Neural progenitor cell (in vitro differentiated cells): Measurements from ENCODE around the gene OR6S1. TPM values are rescaled to one million over a fixed set of nuclear protein-coding genes. Genes with fewer than 3 reads are reported as not detected.

Source experiments
- DNase-seq: peaks from one replicate; pipeline ENCODE4 v3.0.0-alpha.2; 2016; ENCODE audit warnings: low spot score
- H2AFZ ChIP-seq: fragments of 200-600 bp; sonication (generic); replicated peaks from 2 replicates; pipeline ENCODE4 v1.6.1; 2016; ENCODE audit warnings: antibody characterized with exemption
- H3F3A ChIP-seq: fragments of 200-600 bp; sonication (generic); 2 replicates; pipeline ENCODE4 v1.6.1; 2016; ENCODE audit warnings: antibody characterized with exemption, low read depth
- H3K27ac ChIP-seq: fragments of 200-600 bp; sonication (generic); 2 replicates; pipeline ENCODE4 v1.5.1; 2016; ENCODE audit warnings: mild to moderate bottlenecking
- H3K27me3 ChIP-seq: fragments of 200-600 bp; sonication (generic); 2 replicates; pipeline ENCODE4 v1.6.1; 2016; ENCODE audit warnings: mild to moderate bottlenecking, moderate library complexity
- H3K36me3 ChIP-seq: fragments of 200-600 bp; sonication (generic); 2 replicates; pipeline ENCODE4 v1.5.1; 2016
- H3K4me1 ChIP-seq: fragments of 200-600 bp; sonication (generic); 2 replicates; pipeline ENCODE4 v1.6.1; 2016; ENCODE audit warnings: mixed run types
- H3K4me2 ChIP-seq: fragments of 200-600 bp; sonication (generic); 2 replicates; pipeline ENCODE4 v1.6.1; 2016
- H3K4me3 ChIP-seq: fragments of 200-600 bp; sonication (generic); 2 replicates; pipeline ENCODE4 v1.5.1; 2016
- H3K79me2 ChIP-seq: fragments of 200-600 bp; sonication (generic); 2 replicates; pipeline ENCODE4 v1.6.1; 2016; ENCODE audit warnings: low read depth
- H3K9ac ChIP-seq: fragments of 200-600 bp; sonication (generic); 2 replicates; pipeline ENCODE4 v1.6.1; 2016
- H3K9me3 ChIP-seq: fragments of 200-600 bp; sonication (generic); 2 replicates; pipeline ENCODE4 v1.5.1; 2016; ENCODE audit warnings: low read depth
- H4K20me1 ChIP-seq: fragments of 200-600 bp; sonication (generic); 2 replicates; pipeline ENCODE4 v1.6.1; 2016; ENCODE audit warnings: low read depth
- H3K27ac Mint-ChIP-seq: 3 replicates; pipeline ENCODE4 v1.8.0; 2021; ENCODE audit warnings: mixed read lengths
- H3K27me3 Mint-ChIP-seq: 2 replicates; pipeline ENCODE4 v1.8.0; 2022; ENCODE audit warnings: low read depth, mild to moderate bottlenecking, inconsistent platforms, moderate library complexity, mixed read lengths; ENCODE audit not compliant: insufficient read depth
- H3K36me3 Mint-ChIP-seq: 3 replicates; pipeline ENCODE4 v1.8.0; 2021; ENCODE audit warnings: mixed read lengths
- H3K4me1 Mint-ChIP-seq: 3 replicates; pipeline ENCODE4 v1.8.0; 2021; ENCODE audit warnings: mixed read lengths
- H3K4me3 Mint-ChIP-seq: 3 replicates; pipeline ENCODE4 v1.8.0; 2021; ENCODE audit warnings: mild to moderate bottlenecking, moderate library complexity, mixed read lengths
- H3K9me3 Mint-ChIP-seq: 3 replicates; pipeline ENCODE4 v1.8.0; 2020; ENCODE audit warnings: mixed read lengths
- EZH2 ChIP-seq: fragments of 200-600 bp; sonication (generic); IDR thresholded peaks from 2 replicates; pipeline ENCODE4 v1.6.1; 2017; ENCODE audit warnings: antibody characterized with exemption, mild to moderate bottlenecking, moderate library complexity
- EZH2phosphoT487 ChIP-seq: fragments of 200-600 bp; sonication (generic); IDR thresholded peaks from 2 replicates; pipeline ENCODE4 v1.6.1; 2017; ENCODE audit warnings: antibody characterized with exemption
- total RNA-seq: library from RNA; depleted of rRNA; stranded (reverse); fragments of >200 nt; gene quantifications from 2 replicates; pipeline ENCODE4 v1.2.3, GENCODE V29; 2015; ENCODE audit warnings: low replicate concordance
- TF ChIP-seq, protein P1 (sequence below): fragments of 200-600 bp; sonication (generic); IDR thresholded peaks from 2 replicates; pipeline ENCODE4 v1.5.1; 2017; ENCODE audit warnings: antibody characterized with exemption, mild to moderate bottlenecking

The OR6S1 gene
- total RNA-seq, 1 donor from 2014 or later = not detected

DNA sequence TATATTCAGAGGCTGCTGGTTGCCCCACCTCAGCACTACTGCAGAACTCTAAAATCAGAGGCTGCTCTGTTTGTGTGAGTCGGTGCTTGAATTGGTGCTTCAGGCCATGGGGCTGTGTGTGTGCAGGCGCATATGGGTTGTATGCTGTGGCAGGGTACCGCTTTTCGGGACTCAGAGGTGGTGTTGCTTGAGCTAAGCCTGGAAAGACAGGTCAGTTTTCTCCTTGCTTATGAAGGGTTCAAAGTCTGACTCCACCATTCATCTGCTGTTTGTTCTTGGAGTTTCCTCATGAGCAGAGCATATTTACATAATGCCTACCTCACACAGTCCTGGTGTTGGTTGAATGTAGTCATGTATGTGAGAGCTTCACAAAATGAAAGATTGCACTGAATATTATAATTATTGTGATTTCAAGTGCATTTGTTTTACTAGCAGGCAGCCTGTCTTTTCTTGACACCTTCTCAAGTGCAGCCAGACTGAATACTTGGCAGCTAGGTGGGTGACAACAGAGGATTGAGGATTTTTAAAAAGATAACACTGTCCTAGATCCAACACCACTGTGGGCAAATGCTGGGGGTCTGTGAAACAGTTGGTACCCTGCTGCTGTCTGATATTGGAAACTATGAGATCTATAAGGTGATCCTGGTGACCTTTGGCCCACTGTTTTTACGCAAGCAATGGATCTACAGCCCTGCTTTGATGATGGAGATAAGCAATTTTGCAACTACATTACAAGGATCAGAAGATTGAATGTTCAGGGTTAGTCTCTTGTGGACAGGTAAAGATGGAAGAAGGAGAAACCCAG is 46.1 kb upstream of the OR6S1 start:
- H3K27ac Mint-ChIP-seq = no peak overlapping the region
- H3K27ac ChIP-seq = no peak overlapping the region
- no peak overlapping the region for H2AFZ ChIP-seq
- no peaks in the 10 kb centered on the region for H3K9me3 Mint-ChIP-seq
- no peak for DNase-seq
- H3K9me3 ChIP-seq = no peaks in the 10 kb centered on the region
- no peaks in the 10 kb centered on the region for H3K79me2 ChIP-seq
- H3K36me3 ChIP-seq = no peaks in the 10 kb centered on the region
- H3F3A ChIP-seq = peaks cover 28% of the 10 kb centered on the region
- H3K9ac ChIP-seq = no peak overlapping the region
- H4K20me1 ChIP-seq = no peaks in the 10 kb centered on the region
- no peak overlapping the region for H3K4me2 ChIP-seq
- H3K4me3 Mint-ChIP-seq = no peak overlapping the region
- TF ChIP-seq EZH2phosphoT487 (no peak), EZH2 (no peak)
- TF ChIP-seq, protein P1, sequence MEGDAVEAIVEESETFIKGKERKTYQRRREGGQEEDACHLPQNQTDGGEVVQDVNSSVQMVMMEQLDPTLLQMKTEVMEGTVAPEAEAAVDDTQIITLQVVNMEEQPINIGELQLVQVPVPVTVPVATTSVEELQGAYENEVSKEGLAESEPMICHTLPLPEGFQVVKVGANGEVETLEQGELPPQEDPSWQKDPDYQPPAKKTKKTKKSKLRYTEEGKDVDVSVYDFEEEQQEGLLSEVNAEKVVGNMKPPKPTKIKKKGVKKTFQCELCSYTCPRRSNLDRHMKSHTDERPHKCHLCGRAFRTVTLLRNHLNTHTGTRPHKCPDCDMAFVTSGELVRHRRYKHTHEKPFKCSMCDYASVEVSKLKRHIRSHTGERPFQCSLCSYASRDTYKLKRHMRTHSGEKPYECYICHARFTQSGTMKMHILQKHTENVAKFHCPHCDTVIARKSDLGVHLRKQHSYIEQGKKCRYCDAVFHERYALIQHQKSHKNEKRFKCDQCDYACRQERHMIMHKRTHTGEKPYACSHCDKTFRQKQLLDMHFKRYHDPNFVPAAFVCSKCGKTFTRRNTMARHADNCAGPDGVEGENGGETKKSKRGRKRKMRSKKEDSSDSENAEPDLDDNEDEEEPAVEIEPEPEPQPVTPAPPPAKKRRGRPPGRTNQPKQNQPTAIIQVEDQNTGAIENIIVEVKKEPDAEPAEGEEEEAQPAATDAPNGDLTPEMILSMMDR = no peak
- no peaks in the 10 kb centered on the region for H3K36me3 Mint-ChIP-seq
- H3K4me3 ChIP-seq = no peak overlapping the region
- peaks cover 10% of the 10 kb centered on the region for H3K4me1 Mint-ChIP-seq
- H3K27me3 ChIP-seq = peaks cover 18% of the 10 kb centered on the region
- peaks cover 5% of the 10 kb centered on the region for H3K27me3 Mint-ChIP-seq
- no peaks in the 10 kb centered on the region for H3K4me1 ChIP-seq

DNA sequence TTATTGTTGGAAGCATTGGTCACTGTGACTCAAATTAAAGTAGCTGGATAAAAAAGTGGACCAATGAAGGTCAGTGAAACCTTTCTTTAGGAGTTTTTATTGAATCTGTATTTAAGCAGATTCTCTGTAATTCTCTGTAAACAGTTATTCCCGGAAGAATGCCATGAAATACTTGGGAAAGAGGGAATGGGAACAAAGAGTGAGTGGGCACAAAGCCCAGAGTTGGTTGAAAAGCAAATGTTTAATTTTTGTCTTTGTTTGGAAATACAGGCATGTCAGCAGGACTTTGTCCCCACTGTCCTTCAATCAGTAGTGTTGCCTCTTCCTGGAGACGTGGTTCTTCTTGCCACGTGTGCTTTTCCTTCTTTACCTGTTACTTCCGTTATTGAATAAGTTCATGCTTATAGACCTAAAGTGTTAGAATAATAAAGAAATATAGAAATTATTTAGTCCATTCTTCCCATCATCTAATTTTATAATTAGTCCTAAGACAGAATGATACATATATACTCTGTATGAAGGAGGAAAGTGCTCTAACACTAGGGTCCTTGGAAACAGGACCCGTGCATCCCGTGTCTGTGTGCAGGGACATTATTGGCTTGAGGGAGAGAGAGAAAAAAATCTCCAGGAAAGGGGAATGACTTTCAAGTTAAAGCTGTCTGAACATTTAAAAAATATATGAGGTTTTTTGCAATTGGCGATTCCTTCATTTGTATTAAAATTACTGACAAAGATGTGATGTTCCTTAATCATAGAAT is 45.1 kb upstream of the OR6S1 start:
- H3K27me3 ChIP-seq = peaks cover 18% of the 10 kb centered on the region
- no peak for DNase-seq
- no peak overlapping the region for H3K9ac ChIP-seq
- H3K9me3 Mint-ChIP-seq = peaks cover 3% of the 10 kb centered on the region
- no peak overlapping the region for H3K27ac Mint-ChIP-seq
- no peak overlapping the region for H3K27ac ChIP-seq
- peaks cover 5% of the 10 kb centered on the region for H3K27me3 Mint-ChIP-seq
- H3K79me2 ChIP-seq = no peaks in the 10 kb centered on the region
- TF ChIP-seq, protein P1 = no peak
- TF ChIP-seq EZH2 = no peak
- no peak for TF ChIP-seq EZH2phosphoT487
- peaks cover 38% of the 10 kb centered on the region for H3F3A ChIP-seq
- no peak overlapping the region for H3K4me2 ChIP-seq
- no peaks in the 10 kb centered on the region for H4K20me1 ChIP-seq
- no peaks in the 10 kb centered on the region for H3K9me3 ChIP-seq
- H3K4me1 Mint-ChIP-seq = peaks cover 12% of the 10 kb centered on the region
- H2AFZ ChIP-seq = no peak overlapping the region
- H3K4me3 ChIP-seq = no peak overlapping the region
- no peaks in the 10 kb centered on the region for H3K4me1 ChIP-seq
- no peaks in the 10 kb centered on the region for H3K36me3 ChIP-seq
- H3K4me3 Mint-ChIP-seq = no peak overlapping the region
- no peaks in the 10 kb centered on the region for H3K36me3 Mint-ChIP-seq

DNA sequence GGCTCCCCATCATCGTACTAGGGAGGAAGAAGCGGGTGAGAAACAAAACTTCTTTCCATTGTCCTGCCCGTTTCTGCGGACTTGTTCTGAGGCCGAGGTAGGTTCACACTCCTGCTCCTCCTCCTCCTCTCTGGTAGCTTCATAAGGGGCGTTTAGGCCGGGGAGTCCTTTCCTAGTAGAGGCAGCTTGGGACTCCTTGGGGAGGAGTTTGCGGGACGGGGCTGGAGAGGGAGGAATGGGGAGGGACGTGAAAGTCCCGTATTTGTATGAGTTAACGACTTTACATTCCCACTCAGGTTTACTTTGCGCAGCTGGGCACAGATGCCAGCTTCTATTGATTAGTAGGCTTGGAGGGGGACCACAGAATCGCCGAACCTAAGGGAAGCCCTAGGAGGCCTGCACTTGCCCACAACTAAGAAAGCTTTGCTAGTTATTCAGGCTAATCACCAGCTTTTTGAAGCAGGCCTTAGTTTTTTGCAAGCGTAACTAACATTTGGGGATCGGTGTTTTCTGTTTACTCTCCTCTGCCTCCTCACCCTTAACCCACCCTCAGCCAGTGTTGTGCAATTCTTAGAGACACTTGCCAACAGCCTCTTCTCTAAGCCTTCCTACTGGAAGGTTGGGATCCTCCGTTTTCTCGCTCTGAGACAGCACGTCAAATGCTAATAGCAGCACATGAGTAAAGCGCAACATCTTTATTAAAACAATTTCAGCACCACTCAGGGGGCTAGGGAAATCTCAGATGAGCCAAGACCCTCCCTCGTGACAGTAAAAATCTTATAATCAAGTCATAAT is 43.4 kb upstream of the OR6S1 start:
- Histone ChIP-seq H3K36me3 (no peaks in the 10 kb centered on the region), H3K9me3 (no peaks in the 10 kb centered on the region), H3K4me1 (peaks cover 8% of the 10 kb centered on the region), H3K4me2 (peak overlapping the region; percentile 87), H2AFZ (peak overlapping the region; percentile 94), H3K9ac (no peak overlapping the region), H3K79me2 (no peaks in the 10 kb centered on the region), H3F3A (peaks cover 53% of the 10 kb centered on the region), H3K4me3 (peak overlapping the region; percentile 77), H3K27ac (no peak overlapping the region), H3K27me3 (peaks cover 18% of the 10 kb centered on the region), H4K20me1 (no peaks in the 10 kb centered on the region)
- no peak for TF ChIP-seq EZH2
- TF ChIP-seq EZH2phosphoT487 = no peak
- TF ChIP-seq, protein P1 = no peak
- Mint-ChIP-seq H3K36me3 (no peaks in the 10 kb centered on the region), H3K9me3 (peaks cover 7% of the 10 kb centered on the region), H3K27me3 (peaks cover 7% of the 10 kb centered on the region), H3K4me3 (no peak overlapping the region), H3K4me1 (peaks cover 21% of the 10 kb centered on the region), H3K27ac (peak overlapping the region; percentile 42)
- DNase-seq = peak; percentile 29
